ENCODE results near the gene INTS6. TPM values are rescaled to one million over a fixed set of nuclear protein-coding genes. Genes with fewer than 3 reads are reported as not detected.

Gene INTS6
- total RNA-seq, 1 experiment from 2014 or later, result 45.5 TPM

GRCh38 chr13:51364404-51365008, 88.3 kb downstream of the INTS6 start:
- 0 out of 2 replicates have a peak, but pooled peaks cover 2% of the 10 kb centered on the region for H4K20me1 ChIP-seq (ENCODE audit: insufficient read depth)
- no peaks in the 10 kb centered on the region for H3K9me2 ChIP-seq (ENCODE audit: insufficient read depth)
- no peaks in the 10 kb centered on the region for H3K27me3 ChIP-seq (ENCODE audit: insufficient read depth, low read depth)
- H3K4me1 ChIP-seq (replicated peaks; ENCODE audit: insufficient read depth), result no peaks in the 10 kb centered on the region
- ChIA-PET CTCF (interaction anchor here (0.6 kb wide), 2 partner anchors 53 to 398 kb away, joined by 3 to 7 read pairs; no protein-coding TSS in a partner anchor), POLR2A (ENCODE audit: unreplicated experiment) (no interaction called here)
- 0 out of 2 replicates have a peak, but pooled peaks cover 3% of the 10 kb centered on the region for H3F3A ChIP-seq (ENCODE audit: insufficient read depth, low read depth)
- H3K4me2 ChIP-seq, result no peak overlapping the region
- no peak overlapping the region for H2AFZ ChIP-seq
- no TSS peak for BruUV-seq (replicated peaks)
- DNase-seq, result no peak
- no peaks in the 10 kb centered on the region for H3K79me2 ChIP-seq (ENCODE audit: low read depth)
- intact Hi-C loops (cut with micrococcal nuclease; ENCODE audit: unreplicated experiment), result no loop called here
- no peaks in the 10 kb centered on the region for H3K9me3 ChIP-seq (ENCODE audit: insufficient read depth, low read depth)
- no peak for TF ChIP-seq EZH2 (IDR thresholded peaks at IDR 0.05; ENCODE audit: low read depth)
- TF ChIP-seq, protein P1, sequence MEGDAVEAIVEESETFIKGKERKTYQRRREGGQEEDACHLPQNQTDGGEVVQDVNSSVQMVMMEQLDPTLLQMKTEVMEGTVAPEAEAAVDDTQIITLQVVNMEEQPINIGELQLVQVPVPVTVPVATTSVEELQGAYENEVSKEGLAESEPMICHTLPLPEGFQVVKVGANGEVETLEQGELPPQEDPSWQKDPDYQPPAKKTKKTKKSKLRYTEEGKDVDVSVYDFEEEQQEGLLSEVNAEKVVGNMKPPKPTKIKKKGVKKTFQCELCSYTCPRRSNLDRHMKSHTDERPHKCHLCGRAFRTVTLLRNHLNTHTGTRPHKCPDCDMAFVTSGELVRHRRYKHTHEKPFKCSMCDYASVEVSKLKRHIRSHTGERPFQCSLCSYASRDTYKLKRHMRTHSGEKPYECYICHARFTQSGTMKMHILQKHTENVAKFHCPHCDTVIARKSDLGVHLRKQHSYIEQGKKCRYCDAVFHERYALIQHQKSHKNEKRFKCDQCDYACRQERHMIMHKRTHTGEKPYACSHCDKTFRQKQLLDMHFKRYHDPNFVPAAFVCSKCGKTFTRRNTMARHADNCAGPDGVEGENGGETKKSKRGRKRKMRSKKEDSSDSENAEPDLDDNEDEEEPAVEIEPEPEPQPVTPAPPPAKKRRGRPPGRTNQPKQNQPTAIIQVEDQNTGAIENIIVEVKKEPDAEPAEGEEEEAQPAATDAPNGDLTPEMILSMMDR (conservative IDR thresholded peaks at IDR 0.05), result no peak
- peaks cover 27% of the 10 kb centered on the region for H3K36me3 ChIP-seq (ENCODE audit: low read depth)
- H3K4me3 ChIP-seq, result no peak overlapping the region
- H3K27ac ChIP-seq, result no peak overlapping the region

GRCh38 chr13:51363625-51364024, 89.2 kb downstream of the INTS6 start:
- Histone ChIP-seq H2AFZ (no peak overlapping the region), H3F3A (ENCODE audit: insufficient read depth, low read depth) (0 out of 2 replicates have a peak, but pooled peaks cover 3% of the 10 kb centered on the region), H3K79me2 (ENCODE audit: low read depth) (no peaks in the 10 kb centered on the region), H4K20me1 (ENCODE audit: insufficient read depth) (0 out of 2 replicates have a peak, but pooled peaks cover 2% of the 10 kb centered on the region), H3K27ac (no peak overlapping the region), H3K27me3 (ENCODE audit: insufficient read depth, low read depth) (no peaks in the 10 kb centered on the region), H3K4me1 (replicated peaks; ENCODE audit: insufficient read depth) (no peaks in the 10 kb centered on the region), H3K36me3 (ENCODE audit: low read depth) (peaks cover 21% of the 10 kb centered on the region), H3K4me2 (no peak overlapping the region), H3K9me2 (ENCODE audit: insufficient read depth) (no peaks in the 10 kb centered on the region), H3K9me3 (ENCODE audit: insufficient read depth, low read depth) (no peaks in the 10 kb centered on the region), H3K4me3 (no peak overlapping the region)
- ChIA-PET CTCF (no interaction called here), POLR2A (ENCODE audit: unreplicated experiment) (no interaction called here)
- TF ChIP-seq, protein P1 (conservative IDR thresholded peaks at IDR 0.05), result no peak
- TF ChIP-seq EZH2 (IDR thresholded peaks at IDR 0.05; ENCODE audit: low read depth), result no peak
- DNase-seq, result no peak
- BruUV-seq (replicated peaks), result no TSS peak
- intact Hi-C loops (cut with micrococcal nuclease; ENCODE audit: unreplicated experiment), result no loop called here

DNA sequence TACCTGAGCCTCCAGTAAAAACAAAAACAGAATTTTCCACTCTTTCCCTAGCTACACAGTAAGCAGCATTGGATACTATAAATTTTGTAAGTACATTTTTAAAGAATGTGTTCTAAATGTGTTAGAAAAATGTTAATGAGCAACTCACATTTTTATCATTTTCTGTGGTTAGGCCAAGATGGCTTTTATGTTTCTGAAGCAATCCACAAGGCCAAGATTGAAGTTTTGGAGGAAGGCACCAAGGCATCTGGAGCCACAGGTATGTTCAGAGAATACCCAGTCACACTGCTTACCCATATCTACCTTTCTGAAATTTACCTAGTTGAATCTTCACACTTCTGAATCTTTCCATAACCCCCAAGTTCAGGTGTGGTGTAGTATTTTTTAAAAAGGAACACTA, 91.7 kb downstream of the INTS6 start:
- no peaks in the 10 kb centered on the region for H3K9me3 ChIP-seq (ENCODE audit: insufficient read depth, low read depth)
- H3F3A ChIP-seq (ENCODE audit: insufficient read depth, low read depth), result 0 out of 2 replicates have a peak, but pooled peaks cover 3% of the 10 kb centered on the region
- CTCF ChIA-PET, result no interaction called here
- H3K79me2 ChIP-seq (ENCODE audit: low read depth), result no peaks in the 10 kb centered on the region
- no peaks in the 10 kb centered on the region for H3K9me2 ChIP-seq (ENCODE audit: insufficient read depth)
- no peak overlapping the region for H3K4me2 ChIP-seq
- intact Hi-C loops (cut with micrococcal nuclease; ENCODE audit: unreplicated experiment), result no loop called here
- H2AFZ ChIP-seq, result no peak overlapping the region
- no peak for DNase-seq
- BruUV-seq (replicated peaks), result no TSS peak
- no peaks in the 10 kb centered on the region for H3K4me1 ChIP-seq (replicated peaks; ENCODE audit: insufficient read depth)
- H3K36me3 ChIP-seq (ENCODE audit: low read depth), result peaks cover 21% of the 10 kb centered on the region
- TF ChIP-seq, protein P1 (conservative IDR thresholded peaks at IDR 0.05), result no peak
- 0 out of 2 replicates have a peak, but pooled peaks cover 2% of the 10 kb centered on the region for H4K20me1 ChIP-seq (ENCODE audit: insufficient read depth)
- H3K27ac ChIP-seq, result no peak overlapping the region
- POLR2A ChIA-PET (ENCODE audit: unreplicated experiment), result no interaction called here
- H3K27me3 ChIP-seq (ENCODE audit: insufficient read depth, low read depth), result no peaks in the 10 kb centered on the region
- H3K4me3 ChIP-seq, result no peak overlapping the region
